ENCODE measurements around the gene UNC13B. TPM values are rescaled to one million over a fixed set of nuclear protein-coding genes. Genes with fewer than 3 reads are reported as not detected.
"Not testable (repeated sequence)": the region's sequence is repeated elsewhere in the genome, so short reads cannot be mapped to it uniquely, and the experiment has no call there.

UNC13B gene
- total and polyA plus RNA-seq, 9 of the 15 experiments (the other 6 are each of a cell fraction or from before 2014, with no cell fraction given) = 2.4 to 11.5 (median 8.6) TPM

- no peak for TF ChIP-seq GTF3C2 (IDR thresholded peaks at IDR 0.05; ENCODE audit: borderline replicate concordance, extremely low read depth, insufficient read length)
- TF ChIP-seq POLR2B (IDR thresholded peaks at IDR 0.05; ENCODE audit: low read depth, partially characterized antibody) = no peak
- no peak for TF ChIP-seq RBBP5 (IDR thresholded peaks at IDR 0.05; ENCODE audit: borderline replicate concordance, insufficient read depth, low read length, poor library complexity, severe bottlenecking)
- no peak for TF ChIP-seq SMARCB1 (IDR thresholded peaks at IDR 0.05; ENCODE audit: insufficient read length, low read depth)
- TF ChIP-seq ELF2 (CRISPR knock-in tag; IDR thresholded peaks at IDR 0.05) = no peak
Measured at GRCh38 chr9:35180801-35181200, 19.0 kb downstream of the UNC13B start (continued).

- H3K79me2 ChIP-seq (ENCODE audit: control insufficient read depth, insufficient read depth, low read length); CTCF ChIA-PET (ENCODE audit: low intra/inter-chr PET ratio): not testable (repeated sequence)
Measured at GRCh38 chr9:35182401-35182800, 20.6 kb downstream of the UNC13B start.

GRCh38 chr9:35182996-35183754, 21.4 kb downstream of the UNC13B start:
- H2AFZ ChIP-seq (ENCODE audit: low read depth, low read length); in situ Hi-C loops (cut with MboI); H4K20me1 ChIP-seq (replicated peaks; ENCODE audit: control insufficient read depth, insufficient read depth, low read length); H3K4me2 ChIP-seq (ENCODE audit: insufficient read depth, low read length); DNase-seq (ENCODE audit: extremely low read depth in 1 of 4, low spot score in 3 of 4); H3K4me3 ChIP-seq; POLR2A ChIA-PET; CTCF ChIA-PET (ENCODE audit: low intra/inter-chr PET ratio); H3K9ac ChIP-seq (ENCODE audit: insufficient read depth in 1 of 2, low read depth in 2 of 2, low read length in 2 of 2); H3K79me2 ChIP-seq (ENCODE audit: control insufficient read depth, insufficient read depth, low read length); ATAC-seq; intact Hi-C loops (cut with micrococcal nuclease); H3K27ac ChIP-seq (ENCODE audit: extremely low read depth, low read depth, low read length); H3K9me3 ChIP-seq (replicated peaks; ENCODE audit: control insufficient read depth, insufficient read depth, low read depth, low read length); BruUV-seq (replicated peaks); FAIRE-seq; H3K27me3 ChIP-seq (ENCODE audit: control insufficient read depth in 2 of 2, insufficient read depth in 2 of 2, low read length in 2 of 2); H3K4me1 ChIP-seq (replicated peaks in 1 of 2; ENCODE audit: control insufficient read depth in 2 of 2, insufficient read depth in 2 of 2, low read length in 2 of 2); H3K36me3 ChIP-seq (ENCODE audit: control insufficient read depth, insufficient read depth, low read length); H3K9me1 ChIP-seq (ENCODE audit: control insufficient read depth, insufficient read depth, low read length): not testable (repeated sequence)
- WGBS (ENCODE audit: insufficient coverage, low coverage, missing lambda C conversion rate) = 100% methylated on average over 2 of the region's 56 CpGs

More at GRCh38 chr9:35182401-35182800, 20.6 kb downstream of the UNC13B start:
- H3K9me3 ChIP-seq (replicated peaks; ENCODE audit: control insufficient read depth, insufficient read depth, low read depth, low read length); POLR2A ChIA-PET; H3K4me1 ChIP-seq (replicated peaks in 1 of 2; ENCODE audit: control insufficient read depth in 2 of 2, insufficient read depth in 2 of 2, low read length in 2 of 2); FAIRE-seq; in situ Hi-C loops (cut with MboI); H3K4me2 ChIP-seq (ENCODE audit: insufficient read depth, low read length); H3K4me3 ChIP-seq; H3K27me3 ChIP-seq (ENCODE audit: control insufficient read depth in 2 of 2, insufficient read depth in 2 of 2, low read length in 2 of 2); H4K20me1 ChIP-seq (replicated peaks; ENCODE audit: control insufficient read depth, insufficient read depth, low read length); H3K9me1 ChIP-seq (ENCODE audit: control insufficient read depth, insufficient read depth, low read length); BruUV-seq (replicated peaks); H3K9ac ChIP-seq (ENCODE audit: insufficient read depth in 1 of 2, low read depth in 2 of 2, low read length in 2 of 2); ATAC-seq; DNase-seq (ENCODE audit: extremely low read depth in 1 of 4, low spot score in 3 of 4); H2AFZ ChIP-seq (ENCODE audit: low read depth, low read length); H3K36me3 ChIP-seq (ENCODE audit: control insufficient read depth, insufficient read depth, low read length); H3K27ac ChIP-seq (ENCODE audit: extremely low read depth, low read depth, low read length); intact Hi-C loops (cut with micrococcal nuclease): not testable (repeated sequence)
- WGBS (ENCODE audit: insufficient coverage, low coverage, missing lambda C conversion rate) = 6% methylated on average over 2 of the region's 3 CpGs
